Activated CD4-positive, CD25-positive, alpha-beta regulatory T cell (primary cell): ENCODE data around the gene CADM1.

Source experiments
- DNase-seq, 4 experiments: peaks; one replicate each; lab custom pipeline; 2025; lab: John Stamatoyannopoulos, UW

CADM1 gene

DNA sequence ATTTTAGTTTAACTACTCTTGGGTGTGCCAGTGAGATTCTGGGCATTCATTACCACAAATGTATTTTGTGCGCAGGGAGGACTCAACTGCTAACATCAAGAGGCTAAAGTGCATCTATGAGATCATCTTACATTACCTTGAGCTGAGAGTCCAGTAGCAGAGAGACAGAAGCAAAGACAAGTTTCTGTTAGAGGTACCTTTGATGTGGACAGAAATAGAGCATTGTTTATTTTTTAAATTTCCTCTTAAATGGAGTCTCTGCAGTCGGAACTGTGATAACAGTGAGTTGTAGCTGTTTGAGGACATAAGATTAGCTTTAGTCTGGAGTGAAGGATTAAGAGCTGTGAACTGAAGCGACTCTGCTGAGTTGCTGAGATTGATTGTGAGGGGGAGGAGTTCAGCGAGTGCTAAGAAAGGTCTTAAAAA is 297.0 kb downstream of the CADM1 start:
- no peak for DNase-seq

DNA sequence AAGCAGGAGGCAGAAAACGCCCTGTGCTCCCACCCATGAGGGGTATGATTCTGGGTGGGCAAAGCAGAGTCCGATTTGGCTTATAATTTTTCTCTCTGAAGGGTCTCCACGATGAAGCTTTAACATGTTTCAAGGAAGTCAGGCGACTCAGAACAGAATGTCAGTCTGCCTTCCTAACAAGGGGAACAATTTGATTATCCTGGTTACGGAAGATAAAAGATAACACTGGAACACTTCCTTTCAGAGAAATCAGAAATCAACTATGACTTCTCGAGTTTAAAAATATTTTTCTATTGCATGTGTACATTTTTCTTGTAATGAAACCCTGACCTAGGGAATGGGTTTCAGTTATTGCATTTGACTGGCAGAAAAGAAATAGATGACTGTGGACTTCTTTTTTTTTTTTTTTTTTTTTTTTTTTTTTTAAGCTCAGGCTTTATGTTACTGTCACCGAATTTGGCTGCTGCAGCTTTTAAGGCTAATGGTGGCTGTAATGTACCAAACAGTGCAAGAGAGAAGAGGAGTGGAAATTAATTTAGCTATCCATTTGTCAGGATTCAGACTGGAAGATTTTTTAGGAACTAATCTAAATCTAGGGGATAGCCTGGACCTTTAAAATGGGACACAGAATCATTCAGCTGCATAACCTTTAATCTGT is 297.7 kb downstream of the CADM1 start:
- DNase-seq: no peak

DNA sequence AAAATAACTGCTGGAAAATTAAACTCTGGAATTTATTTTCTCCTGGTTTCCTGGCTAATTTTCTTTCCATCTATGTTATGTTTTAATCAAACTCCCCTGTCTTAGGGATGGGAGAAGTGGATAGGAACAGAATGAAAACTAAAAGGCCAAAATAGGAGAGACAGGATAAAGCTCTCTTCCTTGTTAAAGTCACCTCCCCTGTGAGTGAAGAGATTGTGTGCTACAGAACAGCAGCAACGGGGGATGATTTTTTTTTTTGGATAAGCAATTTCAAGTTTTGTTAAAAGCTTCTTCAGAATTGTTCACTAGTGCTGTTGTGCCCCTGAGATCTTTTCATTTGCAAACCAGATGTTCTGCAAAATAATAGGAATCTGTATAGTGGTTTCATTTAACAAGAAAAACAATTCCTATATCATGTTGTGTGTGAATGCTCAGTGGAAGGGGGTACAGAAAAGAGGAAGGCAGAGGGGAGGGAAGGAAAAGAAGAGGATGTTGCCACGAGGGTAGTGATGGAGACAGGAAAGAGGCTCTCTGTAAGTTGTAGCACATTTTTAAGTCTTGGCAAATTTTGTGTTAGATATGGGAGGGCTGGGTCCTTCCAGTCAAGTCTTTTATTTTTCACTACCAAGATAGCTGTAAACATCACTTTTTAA is 301.2 kb downstream of the CADM1 start:
- DNase-seq: no peak

DNA sequence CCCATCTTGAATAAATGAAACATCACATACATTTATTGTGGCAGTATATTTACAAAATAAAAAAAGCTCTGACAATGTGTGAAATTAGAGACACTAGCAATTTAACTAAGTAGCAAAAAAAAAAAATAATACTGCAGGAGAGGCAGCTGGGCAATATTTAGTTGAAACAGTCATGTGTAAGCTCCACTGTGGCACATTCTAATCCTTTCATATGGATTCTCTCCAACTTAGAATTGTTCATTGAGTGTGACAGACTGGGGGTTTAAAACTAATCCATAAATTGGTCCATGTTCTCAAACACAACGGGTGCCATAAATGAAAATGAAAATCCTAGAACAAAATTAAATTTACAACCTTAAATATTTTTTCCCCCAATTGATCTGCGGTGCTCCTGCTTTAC is 302.1 kb downstream of the CADM1 start:
- DNase-seq: no peak

DNA sequence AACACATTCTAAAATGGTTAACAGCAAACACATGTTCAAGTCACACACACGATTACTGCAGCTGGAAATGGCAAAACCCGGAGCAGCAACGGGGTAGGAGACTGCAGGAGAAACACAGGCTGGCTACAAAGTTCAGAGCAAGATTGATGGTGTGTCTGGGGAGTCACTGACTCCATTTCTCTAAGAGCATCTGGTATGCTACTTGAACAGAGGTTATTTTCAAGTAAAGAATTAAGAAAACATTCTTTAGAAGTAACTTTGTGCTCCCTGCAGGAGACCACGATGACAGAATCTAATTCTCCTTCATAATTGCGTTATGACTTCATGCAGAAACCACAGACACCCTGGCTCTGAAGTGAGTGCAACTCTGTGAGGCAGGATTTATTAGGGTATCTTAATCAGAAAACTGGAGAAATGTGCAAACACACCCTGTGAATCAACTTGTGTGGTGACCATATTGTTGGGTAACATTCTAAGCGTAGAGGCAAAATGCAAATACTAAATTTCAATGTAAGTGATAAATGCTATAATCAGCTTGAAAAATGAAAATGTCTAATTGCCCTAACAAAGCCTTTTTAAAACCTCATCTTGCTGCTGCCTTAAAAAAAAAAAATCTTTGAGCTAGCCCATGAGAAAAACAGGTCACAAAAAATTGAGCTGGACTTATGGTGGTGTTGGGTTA is 303.0 kb downstream of the CADM1 start:
- DNase-seq: no peak

DNA sequence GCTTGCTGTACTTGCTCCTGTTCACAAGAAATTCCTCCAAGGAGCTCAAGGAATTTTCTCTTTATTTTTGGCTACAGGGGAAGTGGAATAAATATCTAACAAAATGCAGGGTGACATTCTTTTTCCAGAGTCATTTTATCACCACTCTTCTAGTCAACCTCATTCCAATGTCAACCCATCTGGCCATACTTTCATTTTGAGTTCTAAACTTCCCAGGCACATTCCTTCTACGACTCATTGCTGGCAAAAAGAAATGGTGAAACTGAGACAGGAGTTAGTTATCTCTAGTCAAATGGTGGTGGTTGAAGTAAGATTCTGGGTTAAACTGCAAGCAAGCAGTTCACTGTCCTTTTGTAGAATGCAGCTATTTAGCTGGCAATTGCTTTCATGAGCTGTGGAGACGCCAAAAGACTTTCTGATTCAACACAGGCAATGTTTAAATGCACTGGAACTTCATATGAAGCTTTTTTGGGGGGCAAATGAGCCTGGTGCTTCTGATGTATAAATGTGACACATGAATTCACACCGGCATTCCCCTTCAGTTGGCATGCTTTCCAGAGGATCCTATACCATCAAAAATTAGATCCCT is 304.6 kb downstream of the CADM1 start:
- no peak for DNase-seq

DNA sequence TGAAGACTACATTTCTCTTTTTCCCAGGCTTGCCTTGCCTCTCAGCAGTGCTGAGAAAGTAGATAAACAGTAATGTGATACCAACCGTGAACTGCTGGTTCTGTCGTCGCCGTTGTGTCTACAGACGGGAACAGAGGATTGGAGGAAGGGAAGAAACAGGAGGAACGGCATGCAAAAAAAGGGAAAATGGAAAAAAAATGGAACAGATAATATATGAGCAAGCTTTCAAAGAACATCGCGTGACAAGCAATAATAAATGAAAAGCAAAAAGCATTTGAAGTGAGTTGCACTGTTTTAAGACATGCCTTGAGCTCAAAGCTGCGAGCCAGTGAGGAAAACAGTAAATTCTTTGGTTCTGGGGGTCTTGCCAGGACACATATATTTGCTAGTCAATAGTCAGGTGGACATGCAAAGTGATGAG is 305.9 kb downstream of the CADM1 start:
- DNase-seq: no peak

DNA sequence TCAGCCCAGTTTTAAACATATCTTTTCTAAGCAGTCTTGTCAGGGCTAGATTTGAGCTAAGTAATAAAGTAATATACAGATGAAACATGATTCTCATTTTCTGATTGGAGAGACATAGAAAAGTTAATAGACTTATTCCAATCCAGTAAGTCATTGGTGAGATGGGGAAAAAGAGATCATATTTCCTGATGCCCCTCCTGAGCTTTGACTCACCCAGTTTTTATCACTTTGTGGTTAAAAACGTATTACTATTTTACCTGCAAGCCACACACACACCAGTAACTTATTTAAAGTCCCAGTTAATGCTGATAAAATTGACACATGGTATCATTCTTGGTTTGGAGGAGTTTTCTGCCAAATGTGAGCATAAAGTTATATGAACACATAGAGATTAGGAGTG is 306.8 kb downstream of the CADM1 start:
- no peak for DNase-seq

DNA sequence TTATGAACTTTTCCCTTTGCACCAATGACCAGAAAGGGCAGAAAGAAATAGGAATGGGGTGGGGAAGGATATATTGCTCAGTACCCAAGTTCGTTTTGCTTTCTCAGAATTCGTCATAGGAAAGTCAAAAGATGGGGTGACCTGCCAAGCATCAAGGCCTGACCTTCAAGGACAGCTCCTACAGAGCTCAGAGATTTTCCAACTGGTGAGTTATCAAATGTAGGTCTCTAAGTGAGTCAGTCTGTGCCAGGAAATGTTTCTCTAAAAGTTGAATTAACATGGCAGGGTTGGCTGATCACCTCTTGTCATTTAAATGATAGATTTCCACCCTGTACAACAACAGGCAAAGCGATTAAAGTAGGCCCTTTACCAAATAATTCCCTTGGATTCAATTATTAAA is 307.2 kb downstream of the CADM1 start:
- no peak for DNase-seq

DNA sequence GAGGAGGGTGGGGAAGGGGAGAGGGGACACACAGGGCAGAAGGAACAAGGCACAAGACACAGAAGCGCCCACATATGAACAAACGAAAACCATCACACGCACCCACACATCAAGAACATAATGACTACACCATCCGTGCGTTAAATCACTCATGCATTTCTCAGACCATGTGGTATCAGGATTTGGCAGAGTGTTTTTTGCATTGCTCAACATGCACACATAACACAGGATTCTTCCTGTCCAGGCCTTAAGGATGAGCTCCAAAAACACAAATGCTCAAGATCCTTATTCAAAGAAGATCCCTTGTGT is 309.5 kb downstream of the CADM1 start:
- DNase-seq: no peak

DNA sequence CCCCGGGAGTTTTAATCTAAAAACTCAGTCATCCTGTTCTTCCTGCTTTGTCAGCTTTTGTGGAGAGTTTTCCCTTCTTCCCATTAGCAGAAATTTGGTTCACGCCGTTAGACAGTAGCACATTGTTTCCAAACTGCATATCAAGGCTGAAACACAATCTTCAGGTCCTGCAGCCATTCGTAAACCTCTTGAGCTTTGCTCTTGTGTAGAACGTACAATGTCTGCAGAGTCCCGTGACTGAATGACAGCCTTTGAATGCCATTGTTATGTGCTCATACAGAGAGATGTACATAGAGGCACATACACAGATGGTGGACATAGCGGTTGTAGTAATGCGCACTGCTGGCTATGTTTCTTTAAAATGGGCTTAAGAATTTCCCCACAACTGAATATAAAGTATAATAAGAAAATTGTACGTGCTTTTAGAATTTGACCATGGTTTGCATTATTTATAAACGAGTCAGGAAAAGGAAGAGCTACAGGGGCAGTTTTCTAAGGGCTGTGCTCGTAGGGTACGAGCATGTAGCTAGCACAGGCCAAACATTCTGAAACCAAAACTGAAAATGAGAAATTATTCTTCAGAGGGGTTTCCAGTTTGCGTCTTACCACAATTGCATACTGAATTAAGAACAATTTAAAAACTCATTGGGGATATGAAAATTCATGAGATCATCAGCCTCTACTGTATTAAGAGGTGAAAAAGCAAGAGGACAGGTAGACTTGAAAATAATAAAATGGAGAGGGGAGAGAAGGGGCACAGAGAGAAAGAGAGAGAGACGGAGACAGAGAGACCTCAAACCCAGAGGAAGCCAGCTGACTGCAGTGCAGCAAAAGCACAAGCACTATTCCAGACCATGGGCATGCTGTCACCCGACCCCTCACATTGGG is 310.1 kb downstream of the CADM1 start:
- DNase-seq: no peak

DNA sequence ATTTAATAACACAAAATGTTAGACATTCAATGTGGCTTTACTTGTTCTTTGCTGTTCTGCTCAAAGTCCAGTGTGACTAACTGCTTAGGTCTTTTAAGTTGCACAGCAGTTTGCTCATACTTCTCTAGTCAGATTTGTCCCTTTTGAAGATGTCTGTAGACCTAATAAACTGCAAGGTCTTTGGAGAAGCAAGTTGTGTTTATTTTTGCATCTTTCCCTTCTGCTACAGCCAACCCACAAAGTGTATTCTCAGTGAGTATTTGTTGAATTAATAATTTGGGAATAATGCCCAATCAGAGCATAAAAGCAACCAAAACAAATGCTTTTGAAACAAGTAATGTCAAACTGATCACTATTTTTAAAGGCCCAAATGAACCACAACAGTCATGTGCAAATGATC is 312.5 kb downstream of the CADM1 start:
- DNase-seq: no peak

DNA sequence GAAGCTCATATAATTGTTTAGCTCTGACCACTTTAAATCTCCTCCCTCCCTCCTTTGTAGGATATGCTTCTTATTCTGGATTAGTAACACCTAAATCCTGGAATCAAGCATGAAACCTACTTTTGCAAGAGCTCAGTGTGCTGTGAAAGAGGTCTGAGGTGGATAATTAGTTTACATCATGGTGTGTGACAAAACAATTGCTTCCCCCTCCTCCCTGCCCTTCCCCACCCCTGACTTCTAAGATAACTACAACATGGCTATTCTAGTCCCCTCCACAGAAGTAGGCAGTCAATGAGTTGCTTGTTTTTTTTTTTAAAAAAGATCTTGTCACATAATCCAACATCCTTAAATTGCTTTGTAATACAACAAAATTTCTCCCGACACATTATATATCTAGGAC is 314.0 kb downstream of the CADM1 start:
- DNase-seq: no peak

DNA sequence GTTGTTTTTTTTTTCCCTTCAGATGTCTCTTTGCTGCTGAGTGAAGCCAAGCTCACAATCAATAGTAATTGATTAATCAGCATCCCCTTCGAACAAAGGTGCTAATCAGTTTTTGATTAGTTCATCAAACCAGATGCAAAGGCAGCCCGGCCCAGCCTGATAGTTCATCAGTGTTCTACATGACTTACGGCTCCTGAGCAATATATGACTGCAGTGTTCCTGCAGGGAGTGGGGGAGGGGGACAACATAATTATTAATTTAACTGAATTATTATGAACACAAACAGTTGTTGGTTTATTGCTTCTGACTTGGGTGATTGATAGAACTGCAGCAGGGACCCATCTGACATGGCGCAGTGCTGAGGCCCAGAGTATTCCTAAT is 315.3 kb downstream of the CADM1 start:
- DNase-seq: no peak

DNA sequence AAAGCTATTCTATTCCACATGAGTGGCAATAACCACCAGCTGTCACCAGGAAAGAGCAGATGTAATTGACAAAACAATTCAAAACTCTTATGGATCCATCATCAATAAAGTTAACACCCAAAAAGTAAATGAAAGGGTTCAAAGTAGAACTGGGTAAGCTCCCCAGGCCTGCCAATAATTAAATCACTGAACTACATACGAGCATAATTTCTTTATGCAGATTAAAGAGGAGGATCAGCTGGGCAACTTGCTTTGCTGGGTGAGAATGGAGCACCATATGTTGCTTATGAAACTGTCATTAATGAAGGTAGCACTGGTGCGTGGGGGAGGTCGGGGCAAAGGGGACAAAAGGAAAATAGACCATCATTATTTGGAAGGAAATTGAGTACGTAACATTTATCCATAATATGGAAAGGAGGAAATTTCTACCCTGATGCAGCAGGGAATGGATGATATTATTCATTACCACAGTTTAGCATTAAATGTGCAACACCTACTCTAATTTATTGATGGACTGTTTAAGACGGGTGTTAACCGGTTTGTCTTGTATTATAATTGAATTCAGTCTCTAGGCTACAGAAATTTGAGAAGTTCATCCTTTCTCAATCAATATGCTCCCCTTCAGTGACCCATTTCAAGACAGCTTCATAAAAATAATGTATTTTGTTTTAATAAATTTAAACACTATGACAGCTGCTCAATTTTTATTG is 315.9 kb downstream of the CADM1 start:
- no peak for DNase-seq

DNA sequence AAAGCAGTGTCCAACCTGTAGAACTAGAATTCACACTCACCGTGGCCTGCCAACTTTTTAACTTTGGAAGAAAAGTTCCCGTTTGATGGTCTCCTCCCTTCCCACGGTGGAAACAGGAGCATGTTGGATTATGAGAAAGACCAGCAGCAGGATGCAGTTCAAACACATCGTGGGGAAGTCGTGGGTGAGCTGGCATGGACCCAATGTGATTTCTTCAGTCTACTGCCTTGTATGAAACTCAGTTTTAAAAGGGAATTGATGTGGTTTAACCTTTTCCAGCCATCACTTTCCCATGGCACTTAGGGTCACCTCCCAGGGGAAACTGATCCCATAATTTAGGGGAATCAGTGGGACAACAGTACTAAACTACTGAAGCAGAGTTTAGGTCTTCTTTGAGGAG is 318.3 kb downstream of the CADM1 start:
- no peak for DNase-seq

DNA sequence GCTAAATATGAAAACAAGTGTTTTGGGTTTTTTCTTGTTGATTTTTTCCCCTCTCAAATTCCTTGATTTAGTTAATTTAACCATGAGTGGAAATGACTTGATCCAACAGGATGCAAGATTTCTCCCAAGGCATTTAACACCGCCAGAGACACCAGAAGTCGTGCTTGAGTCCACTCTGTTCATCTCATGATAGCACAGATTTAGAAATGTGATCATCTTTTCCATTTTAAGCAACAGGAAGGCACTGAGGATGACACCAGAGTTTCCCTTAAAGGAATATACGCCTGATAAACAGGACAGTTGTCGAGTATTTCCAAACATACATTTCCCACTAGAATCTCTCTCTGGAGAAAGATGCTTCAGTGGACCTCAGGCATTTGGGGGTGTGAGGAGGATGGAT is 318.7 kb downstream of the CADM1 start:
- DNase-seq: no peak

DNA sequence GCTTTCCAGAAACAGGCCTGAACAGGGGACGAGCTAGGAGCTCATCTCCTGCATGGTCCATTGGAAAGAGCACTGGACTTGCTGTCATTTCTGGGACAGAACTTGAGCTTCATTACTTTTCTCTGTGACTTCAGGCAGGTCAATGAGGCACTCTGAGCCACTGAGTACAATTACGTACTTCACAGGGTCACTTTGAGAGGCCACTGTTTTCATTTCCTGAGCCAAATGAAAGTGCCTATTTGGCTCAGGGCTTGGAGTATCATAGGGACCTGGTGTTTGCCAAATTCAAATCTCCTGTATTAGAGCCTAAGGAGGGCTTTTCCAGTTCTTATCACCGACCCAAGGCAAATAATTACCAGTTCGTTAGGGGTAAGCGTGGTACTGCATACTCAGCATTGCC is 319.3 kb downstream of the CADM1 start:
- DNase-seq: no peak

DNA sequence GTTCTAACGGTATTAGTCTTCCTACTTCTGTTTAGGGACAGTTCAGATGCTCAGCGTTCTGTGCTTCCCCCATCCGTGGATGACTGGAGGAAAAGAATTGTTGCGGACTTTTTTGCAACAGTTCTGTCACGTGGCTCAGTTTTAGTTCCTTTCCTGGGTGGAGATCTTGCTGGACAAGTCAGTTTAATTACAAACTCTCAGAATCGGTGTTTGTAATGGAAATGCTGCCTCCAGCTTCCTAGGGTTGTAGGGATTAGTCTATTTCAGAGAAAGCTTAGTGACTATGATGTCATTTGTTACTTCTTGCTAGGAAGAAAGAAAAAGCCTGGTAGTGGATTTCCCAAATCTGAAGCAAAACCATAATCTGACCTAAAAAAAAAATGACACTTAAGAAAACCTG is 320.4 kb downstream of the CADM1 start:
- DNase-seq: no peak

DNA sequence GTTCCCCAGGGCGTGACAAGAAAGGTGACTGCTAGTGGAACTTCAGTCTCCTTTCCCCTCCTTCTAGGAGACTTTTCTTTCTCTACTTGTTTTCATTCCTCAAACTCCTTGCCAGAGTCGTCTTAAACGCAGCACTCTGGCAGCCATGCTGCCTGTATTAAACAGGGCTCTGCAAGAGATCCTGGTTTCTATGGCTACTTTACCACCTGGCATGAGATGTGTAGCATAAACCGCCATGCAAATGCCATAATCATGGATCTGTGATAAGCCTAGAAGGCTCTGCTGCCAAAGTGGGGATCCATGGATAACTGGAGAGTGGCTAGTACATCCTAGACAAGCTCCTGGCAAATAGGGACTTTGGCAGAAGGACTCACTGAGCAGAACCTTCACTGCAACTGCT is 321.1 kb downstream of the CADM1 start:
- DNase-seq: no peak

DNA sequence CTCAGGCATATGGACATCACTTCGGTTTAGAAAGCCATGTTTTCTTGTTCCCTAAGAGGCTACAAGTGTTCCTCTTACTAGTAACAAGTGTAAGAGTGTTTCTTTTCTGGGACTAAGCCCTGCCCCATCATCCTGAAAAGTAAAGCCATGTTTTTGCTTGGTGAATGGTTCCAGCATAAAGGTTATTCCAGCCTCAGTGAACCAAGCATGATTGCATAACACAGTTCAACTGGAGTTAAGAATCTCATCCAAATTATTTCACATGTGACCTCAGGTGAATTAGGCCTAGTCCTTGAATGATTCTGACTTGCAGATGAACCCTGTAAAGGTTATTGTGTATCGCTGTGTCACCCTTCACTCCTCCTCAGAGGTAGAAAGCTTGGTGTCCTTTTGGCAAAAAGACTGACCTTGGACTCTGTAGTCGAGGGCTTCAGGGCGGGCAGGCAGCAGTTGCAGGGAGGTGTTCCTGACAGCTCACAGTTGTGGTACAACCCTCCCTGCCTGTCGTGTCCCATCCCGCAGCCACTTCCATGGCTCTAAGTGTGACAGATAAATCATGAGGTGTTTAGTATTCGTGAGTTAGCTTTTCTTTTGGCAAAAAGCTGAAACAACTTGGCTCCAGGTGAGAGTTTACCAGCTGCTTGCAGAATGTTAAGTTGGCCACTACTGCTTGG is 321.8 kb downstream of the CADM1 start:
- DNase-seq: no peak
